HG02870 (cell line): ENCODE results near the gene PRDM2.

Source experiments
- ATAC-seq: cut with Tn5 transposase; IDR thresholded peaks from one replicate; pipeline ENCODE4 v1.9.1; 2021; ENCODE audit warnings: mild to moderate bottlenecking, moderate library complexity; ENCODE audit not compliant: unreplicated experiment

Gene PRDM2

DNA sequence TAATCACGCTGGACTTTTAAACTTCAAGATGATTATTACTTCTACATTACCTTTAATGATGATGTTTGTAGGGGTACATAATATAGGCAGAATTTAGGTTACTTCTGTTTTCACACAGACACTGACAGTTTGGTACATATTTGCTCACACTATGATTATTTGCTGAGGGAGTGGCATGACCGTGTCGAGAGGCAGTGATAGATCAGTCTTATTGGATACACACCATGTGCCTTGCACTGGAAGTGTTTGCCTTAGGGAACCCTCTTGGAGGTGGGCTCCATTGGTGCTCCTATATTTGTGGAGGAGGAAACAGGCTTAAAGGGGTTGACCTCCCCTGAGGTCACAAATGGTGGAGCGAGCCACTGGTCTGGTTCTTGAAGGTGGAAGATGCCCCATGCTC lies 132.1 kb downstream of the PRDM2 start:
- no peak for ATAC-seq

DNA sequence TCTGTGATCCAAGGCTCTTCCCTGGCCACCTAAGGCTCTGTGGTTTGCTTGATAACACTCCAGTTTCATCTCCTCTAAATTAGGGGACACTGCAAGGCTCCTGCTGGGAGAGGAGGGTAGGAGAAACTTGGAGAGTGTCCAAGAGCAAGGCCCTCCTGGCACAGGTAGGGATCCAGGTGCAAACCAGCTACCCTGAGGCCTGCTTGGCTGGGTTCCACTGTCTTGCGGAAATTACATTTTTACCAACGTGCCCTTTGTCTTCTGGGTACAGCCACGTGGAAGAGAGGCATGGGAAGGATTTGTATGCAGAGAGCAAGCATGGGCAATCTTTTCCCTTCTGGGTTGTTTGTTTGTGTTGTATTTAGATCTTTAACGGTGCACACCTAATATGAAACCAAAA lies 132.5 kb downstream of the PRDM2 start:
- ATAC-seq: no peak

DNA sequence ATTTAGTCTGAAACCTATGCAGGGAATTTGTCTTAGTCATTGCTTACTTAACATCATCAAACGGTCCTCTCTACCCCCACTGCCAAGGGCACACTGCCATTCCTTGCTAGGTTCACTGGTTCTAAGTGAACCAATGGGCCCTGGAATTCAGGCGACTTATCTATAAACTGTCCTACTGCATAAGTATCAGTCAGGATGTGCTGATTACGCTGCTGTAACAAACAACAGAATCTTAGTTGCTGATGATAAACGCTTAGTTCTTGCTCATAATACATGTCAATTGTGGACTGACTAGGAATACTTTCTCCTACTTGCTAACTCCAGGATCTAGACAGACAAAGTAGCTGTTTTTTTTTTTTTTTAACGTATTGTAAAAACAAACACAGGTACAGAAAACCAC lies 136.1 kb downstream of the PRDM2 start:
- no peak for ATAC-seq

DNA sequence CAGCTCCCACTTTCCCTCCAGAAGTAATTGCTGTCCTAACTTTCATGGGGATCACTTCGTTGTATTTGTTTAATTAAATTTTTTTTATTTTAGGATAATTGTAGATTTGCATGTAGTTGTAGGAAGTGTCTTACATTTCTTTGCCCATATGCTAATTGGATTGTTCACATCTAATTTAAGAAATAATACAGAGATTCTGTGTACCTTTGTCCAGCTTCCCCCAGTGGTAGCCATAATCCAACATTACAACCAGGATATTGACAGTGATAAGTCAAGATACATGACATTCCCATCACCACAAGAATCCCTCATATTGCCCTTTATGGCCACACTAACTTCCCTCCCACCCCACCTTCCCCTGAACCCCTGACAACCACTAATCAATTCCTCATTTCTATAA lies 136.6 kb downstream of the PRDM2 start:
- no peak for ATAC-seq

DNA sequence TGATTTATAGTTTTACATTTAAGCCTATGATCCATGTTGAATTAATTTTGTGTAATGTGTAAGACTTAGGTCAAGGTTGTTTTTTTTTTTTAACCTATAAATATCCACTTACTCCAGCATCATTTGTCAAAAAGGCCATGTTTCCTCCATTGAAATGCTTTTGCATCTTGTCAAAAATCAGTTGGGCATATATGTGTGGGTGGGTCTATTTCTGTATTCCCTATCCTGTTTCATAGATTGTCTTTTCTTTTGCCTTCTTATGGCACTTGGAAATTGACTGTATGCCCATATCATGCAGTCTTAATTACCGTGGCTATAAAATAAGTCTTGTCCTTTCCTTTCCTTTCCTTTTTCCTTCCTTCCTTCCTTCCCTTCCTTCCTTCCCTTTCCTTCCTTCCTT lies 138.2 kb downstream of the PRDM2 start:
- no peak for ATAC-seq

DNA sequence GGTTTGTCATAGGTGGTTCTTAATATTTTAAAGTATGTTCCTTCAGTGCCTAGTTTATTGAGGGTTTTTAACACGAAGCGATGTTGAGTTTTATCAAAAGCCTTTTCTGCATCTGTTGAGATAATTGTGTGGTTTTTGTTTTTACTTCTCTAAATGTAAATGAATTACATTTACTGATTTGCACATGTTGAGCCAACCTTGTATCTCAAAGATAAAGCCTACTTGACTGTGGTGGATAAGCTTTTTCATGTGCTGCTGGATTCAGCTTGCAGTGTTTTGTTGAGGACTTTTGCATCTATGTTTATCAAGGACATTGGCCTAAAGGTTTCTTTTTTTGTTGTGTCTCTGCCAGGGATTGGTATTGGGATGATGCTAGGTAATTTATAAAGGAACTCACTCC lies 142.5 kb downstream of the PRDM2 start:
- no peak for ATAC-seq

DNA sequence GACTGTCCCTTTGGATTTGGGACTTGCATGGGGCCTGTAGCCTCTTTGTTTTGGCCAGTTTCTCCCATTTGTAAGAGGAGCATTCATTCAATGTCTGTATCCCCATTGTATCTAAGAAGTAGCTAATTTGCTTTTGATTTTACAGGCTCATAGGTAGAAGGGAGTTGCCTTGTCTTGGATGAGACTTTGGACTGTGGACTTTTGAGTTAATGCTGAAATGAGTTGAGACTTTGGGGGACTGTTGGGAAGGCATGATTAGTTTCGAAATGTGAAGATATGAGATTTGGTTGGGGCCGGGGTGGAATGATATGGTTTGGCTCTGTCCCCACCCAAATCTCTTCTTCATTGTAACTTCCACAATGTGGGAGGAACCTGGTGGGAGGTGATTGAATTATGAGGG lies 151.7 kb downstream of the PRDM2 start:
- ATAC-seq: no peak

DNA sequence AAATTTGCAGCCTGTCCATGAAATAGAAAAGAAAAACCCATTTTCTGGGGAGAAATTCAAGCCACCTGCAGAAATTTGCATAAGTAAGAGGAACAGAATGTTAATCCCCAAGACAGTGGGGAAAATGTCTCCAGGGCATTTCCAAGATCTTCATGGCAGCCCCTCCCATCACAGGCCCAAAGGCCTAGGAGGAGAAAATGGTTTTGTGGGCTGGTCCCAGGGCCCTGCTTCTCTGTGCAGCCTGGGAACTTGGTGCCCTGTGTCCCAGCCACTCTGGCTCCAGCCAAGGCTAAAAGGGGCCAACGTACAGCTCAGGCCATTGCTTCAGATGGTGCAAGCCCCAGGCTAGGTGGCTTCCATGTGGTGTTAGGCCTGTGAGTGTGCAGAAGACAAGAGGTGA lies 155.6 kb downstream of the PRDM2 start:
- ATAC-seq: no peak

DNA sequence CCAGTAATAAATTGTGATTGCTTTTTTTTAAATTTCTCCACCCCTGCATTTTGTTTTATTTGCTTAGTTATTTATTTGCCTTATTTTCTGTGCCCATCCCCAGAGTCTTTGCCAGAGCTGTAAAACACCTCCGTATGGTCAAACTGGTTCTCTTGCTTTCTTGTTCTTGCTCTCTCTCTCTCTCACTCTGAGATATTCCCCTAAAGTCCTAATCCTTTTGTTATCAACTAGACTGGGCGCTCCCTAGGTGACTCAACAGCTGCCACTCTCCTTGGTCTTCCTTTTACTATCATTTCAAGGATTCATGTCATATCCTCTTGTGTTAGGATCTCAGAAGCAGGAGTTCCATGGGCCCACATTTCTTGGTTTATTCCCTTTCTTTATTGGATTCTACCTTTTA lies 160.0 kb downstream of the PRDM2 start:
- no peak for ATAC-seq

DNA sequence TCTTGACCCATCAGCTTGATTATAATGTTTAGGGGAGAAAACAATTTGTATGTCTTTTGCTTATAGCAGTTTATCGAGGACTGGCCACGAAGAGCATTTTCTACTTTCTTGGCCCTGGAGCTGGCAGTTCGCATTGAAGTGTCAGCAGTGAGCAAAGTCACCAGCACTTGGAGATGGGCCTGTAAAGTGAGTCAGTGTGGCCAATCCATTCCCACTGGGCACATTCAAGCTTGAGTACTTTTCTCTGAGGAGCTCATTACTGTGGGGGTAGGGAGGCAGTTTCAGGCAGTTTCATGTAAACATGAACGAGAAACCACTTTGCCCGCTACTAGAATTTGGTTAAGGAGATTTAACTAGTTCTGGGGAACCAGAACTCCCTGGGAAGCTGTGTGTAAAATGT lies 164.8 kb downstream of the PRDM2 start:
- ATAC-seq: no peak

DNA sequence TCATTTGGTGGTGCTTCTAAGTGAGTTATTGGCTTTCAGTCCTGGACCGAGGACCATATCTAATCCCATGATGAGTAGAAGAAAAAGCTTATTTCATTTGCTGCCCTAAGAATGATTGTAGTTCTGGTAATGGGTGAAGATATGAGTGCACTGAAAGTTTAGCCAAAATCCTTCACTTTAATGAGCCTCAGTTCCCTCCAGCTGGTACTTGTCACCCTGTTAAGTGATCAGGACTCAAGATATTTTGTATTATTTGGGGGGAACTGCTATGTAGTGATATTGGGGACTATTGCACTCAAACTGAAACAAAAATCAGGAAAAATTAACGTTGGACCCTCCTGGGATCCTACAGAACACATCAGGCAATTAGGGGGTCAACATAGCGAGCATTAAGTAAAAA lies 165.9 kb downstream of the PRDM2 start:
- no peak for ATAC-seq

DNA sequence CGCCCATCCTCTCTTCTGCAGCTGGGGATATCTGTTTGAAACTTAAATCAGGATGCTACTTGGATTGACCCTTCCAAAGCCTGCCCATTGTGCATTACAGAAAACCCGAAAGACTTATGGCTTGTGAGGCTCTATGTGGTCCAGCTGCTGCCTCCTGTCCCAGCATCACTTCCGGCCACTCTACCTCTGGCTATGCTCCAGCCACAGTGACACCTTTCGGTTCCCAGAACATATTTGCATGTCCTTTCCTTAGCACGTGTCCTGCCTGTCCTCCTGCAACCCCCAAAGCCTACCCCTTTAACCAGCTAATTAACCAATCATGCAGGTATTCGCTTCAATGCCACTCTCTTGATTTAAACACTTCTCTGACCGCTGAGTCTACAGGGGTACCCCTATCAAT lies 167.6 kb downstream of the PRDM2 start:
- no peak for ATAC-seq

DNA sequence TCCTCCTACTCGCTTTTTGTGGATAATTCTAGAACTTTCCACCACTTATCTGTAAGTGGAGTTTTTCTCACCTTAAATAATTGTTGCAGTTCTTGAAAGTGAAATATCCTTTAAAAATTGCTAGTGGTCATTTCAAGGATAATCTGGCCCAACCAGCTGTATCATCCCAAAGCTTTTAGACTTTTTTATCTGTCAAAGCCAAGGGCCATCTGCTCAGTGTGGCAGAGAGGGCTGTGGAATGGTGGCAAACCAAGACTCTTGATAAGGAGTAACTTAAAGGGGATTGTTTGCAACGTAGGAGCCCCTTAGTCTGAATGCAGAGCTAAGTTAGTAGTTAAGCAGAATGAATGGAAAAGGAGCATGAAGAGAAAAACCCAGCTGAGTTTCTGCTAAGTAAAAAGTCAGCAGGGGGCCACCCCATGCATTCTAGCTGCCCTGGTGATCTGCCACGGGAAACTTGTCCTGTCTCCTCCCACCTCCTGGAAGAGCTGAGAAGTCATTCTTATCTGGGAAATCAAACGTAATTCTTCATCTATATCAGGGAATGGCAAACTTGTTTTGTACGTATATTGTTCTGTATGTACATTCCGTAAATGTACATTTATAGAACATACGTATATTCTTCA lies 169.3 kb downstream of the PRDM2 start:
- no peak for ATAC-seq

DNA sequence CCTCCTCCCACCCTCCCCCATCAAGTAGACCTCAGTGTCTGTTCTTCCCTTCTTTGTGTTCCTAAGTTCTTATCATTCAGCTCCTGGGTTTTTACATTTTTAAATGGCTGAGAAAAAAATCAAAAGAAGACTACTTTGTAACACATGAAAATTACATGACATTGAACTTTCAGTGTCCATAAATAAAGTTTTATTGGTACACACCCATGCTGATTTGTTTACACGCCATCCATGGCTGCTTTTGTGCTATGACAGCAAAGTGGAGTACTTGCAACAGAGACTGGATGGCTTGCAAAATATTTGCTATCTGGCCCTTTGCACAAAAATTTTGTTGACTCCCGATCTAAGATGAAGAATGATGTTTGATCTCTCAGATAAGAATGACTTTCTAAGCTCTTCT lies 171.4 kb downstream of the PRDM2 start:
- no peak for ATAC-seq

DNA sequence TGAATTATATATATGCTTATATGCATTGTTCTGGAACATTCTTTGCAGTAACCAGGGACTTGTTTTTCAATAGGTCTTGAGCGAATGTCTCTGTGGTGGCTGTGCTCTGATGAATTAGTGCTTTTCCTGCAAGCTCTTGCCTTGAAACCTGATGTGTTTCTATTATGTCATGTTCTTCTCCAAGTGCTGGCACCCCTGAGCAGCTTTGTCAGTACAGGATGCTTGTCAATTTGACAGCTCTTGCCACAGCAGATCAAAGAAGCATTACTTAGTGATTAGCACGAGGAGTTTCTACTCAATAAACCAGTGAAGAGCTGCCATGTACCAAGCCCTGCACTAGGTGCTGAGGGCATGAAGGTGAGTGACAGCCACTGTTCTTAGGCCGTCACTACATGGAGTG lies 171.9 kb downstream of the PRDM2 start:
- no peak for ATAC-seq

DNA sequence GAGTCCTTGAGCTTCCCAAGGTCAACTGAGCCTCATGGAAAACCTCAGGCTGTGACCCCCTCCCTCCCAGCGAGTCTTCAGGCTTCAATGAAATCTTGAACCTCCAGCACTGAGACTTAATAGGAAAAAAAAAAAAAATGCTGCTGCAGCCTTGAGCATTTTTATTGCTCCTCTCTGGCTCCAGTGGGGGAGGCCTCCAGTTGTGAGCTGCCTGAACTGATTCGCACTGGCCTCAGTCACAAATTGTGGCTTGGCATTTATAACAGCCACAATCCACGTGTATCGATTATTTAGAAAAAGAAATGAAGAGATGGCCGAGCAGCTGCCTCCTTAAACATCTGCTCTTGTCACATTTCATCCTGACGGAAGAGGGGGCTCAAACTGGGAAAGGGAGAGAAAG lies 173.0 kb downstream of the PRDM2 start:
- no peak for ATAC-seq
